ENCODE measurements around the gene MAPKAPK2. TPM values are rescaled to one million over a fixed set of nuclear protein-coding genes. Genes with fewer than 3 reads are reported as not detected.

MAPKAPK2 gene
- total RNA-seq, 1 experiment from 2014 or later: 51.1 TPM

DNA sequence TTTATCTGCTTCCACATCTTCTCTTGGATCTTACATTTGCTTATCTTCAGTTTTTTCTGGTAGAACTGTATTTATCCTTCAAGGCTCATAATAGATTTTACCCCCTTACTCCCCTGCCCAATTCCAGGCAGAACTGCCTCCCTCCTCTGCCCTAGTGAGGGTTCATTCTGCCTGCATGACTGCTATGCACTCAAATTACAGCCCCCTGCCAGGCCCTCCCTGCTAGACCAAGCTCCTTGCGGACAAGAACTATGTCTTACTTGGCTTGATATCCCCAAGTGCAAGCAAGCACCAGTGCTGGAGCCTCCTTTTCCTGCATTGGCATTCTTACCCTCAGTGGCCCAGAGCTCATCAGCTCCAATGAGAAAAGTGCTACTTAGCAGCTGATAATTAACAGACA lies 18.1 kb downstream of the MAPKAPK2 start:
- Histone ChIP-seq H3K4me1 (ENCODE audit: control insufficient read depth in 1 of 2, insufficient read depth in 2 of 2, low read length in 2 of 2) (no peaks in the 10 kb centered on the region), H3K79me2 (ENCODE audit: insufficient read depth, low read length) (peaks cover 93% of the 10 kb centered on the region)
- CTCF ChIA-PET: no interaction called here

More for the DNA sequence above, 18.1 kb downstream of the MAPKAPK2 start:
- BruUV-seq (replicated peaks): no TSS peak
- H3K4me2 ChIP-seq (ENCODE audit: low read length): no peak overlapping the region
- H3K27ac ChIP-seq (ENCODE audit: low read depth, low read length): no peak overlapping the region
- H4K20me1 ChIP-seq (ENCODE audit: insufficient read depth): no peaks in the 10 kb centered on the region
- TF ChIP-seq EZH2phosphoT487 (IDR thresholded peaks at IDR 0.05; ENCODE audit: borderline replicate concordance) (no peak), RAD21 (IDR thresholded peaks at IDR 0.05; ENCODE audit: low read depth) (no peak), ZFX (IDR thresholded peaks at IDR 0.05) (no peak), SIN3A (IDR thresholded peaks at IDR 0.05; ENCODE audit: low read depth) (no peak), EZH2 (IDR thresholded peaks at IDR 0.05) (no peak), FOSL1 (IDR thresholded peaks at IDR 0.05; ENCODE audit: low read depth) (no peak), TCF7L2 (IDR thresholded peaks at IDR 0.05; ENCODE audit: borderline replicate concordance, extremely low read depth, insufficient read depth, insufficient read length) (no peak), ZNF274 (IDR thresholded peaks at IDR 0.05; ENCODE audit: low read depth, low read length) (no peak), SP1 (IDR thresholded peaks at IDR 0.05; ENCODE audit: low read depth) (no peak), POLR2AphosphoS5 (IDR thresholded peaks at IDR 0.05; ENCODE audit: low read depth, low read length) (no peak)
- TF ChIP-seq, protein P1, sequence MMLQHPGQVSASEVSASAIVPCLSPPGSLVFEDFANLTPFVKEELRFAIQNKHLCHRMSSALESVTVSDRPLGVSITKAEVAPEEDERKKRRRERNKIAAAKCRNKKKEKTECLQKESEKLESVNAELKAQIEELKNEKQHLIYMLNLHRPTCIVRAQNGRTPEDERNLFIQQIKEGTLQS (IDR thresholded peaks at IDR 0.05): no peak
- TF ChIP-seq, protein P2, sequence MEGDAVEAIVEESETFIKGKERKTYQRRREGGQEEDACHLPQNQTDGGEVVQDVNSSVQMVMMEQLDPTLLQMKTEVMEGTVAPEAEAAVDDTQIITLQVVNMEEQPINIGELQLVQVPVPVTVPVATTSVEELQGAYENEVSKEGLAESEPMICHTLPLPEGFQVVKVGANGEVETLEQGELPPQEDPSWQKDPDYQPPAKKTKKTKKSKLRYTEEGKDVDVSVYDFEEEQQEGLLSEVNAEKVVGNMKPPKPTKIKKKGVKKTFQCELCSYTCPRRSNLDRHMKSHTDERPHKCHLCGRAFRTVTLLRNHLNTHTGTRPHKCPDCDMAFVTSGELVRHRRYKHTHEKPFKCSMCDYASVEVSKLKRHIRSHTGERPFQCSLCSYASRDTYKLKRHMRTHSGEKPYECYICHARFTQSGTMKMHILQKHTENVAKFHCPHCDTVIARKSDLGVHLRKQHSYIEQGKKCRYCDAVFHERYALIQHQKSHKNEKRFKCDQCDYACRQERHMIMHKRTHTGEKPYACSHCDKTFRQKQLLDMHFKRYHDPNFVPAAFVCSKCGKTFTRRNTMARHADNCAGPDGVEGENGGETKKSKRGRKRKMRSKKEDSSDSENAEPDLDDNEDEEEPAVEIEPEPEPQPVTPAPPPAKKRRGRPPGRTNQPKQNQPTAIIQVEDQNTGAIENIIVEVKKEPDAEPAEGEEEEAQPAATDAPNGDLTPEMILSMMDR (IDR thresholded peaks at IDR 0.05 in 2 of 3, conservative IDR thresholded peaks at IDR 0.05 in 1 of 3; ENCODE audit: borderline replicate concordance in 1 of 3, insufficient read depth in 1 of 3, low read depth in 2 of 3, low read length in 2 of 3): no peak
- DNase-seq (ENCODE audit: low read depth, low spot score): no peak
- ChIA-PET POLR2A (no interaction called here), RAD21 (ENCODE audit: low non-redundant PET in 1 of 2, low total read pairs in 2 of 2, uncharacterized antibody in 2 of 2, unreplicated experiment in 2 of 2) (no interaction called here)
- H3K9ac ChIP-seq (ENCODE audit: low read length): no peak overlapping the region
- intact Hi-C loops (cut with micrococcal nuclease): no loop called here
- no peaks in the 10 kb centered on the region for H3K36me3 ChIP-seq (ENCODE audit: control insufficient read depth in 1 of 2, insufficient read depth in 2 of 2, low read length in 2 of 2)
- no peaks in the 10 kb centered on the region for H3K9me3 ChIP-seq (ENCODE audit: control insufficient read depth in 1 of 2, insufficient read depth in 1 of 2, low read depth in 1 of 2, low read length in 2 of 2)
- no peak overlapping the region for H3K4me3 ChIP-seq (replicated peaks in 1 of 2; ENCODE audit: low read depth in 1 of 2, low read length in 2 of 2)
- H2AFZ ChIP-seq (ENCODE audit: low read depth, low read length, poor library complexity, severe bottlenecking): no peak overlapping the region
- H3K9me2 ChIP-seq (ENCODE audit: insufficient read depth): no peaks in the 10 kb centered on the region
- ATAC-seq: no peak
- no peaks in the 10 kb centered on the region for H3K27me3 ChIP-seq (ENCODE audit: insufficient read depth, low read length)
